Chondrocyte (in vitro differentiated cells): Measurements from ENCODE around the gene DMBT1. TPM values are rescaled to one million over a fixed set of nuclear protein-coding genes. Genes with fewer than 3 reads are reported as not detected.
"Not testable (repeated sequence)": the region's sequence is repeated elsewhere in the genome, so short reads cannot be mapped to it uniquely, and the experiment has no call there.

Experiments used
- DNase-seq: peaks from one replicate; pipeline ENCODE4 v3.0.0; 2021; ENCODE audit warnings: mixed read lengths, low spot score
- H3K27ac Mint-ChIP-seq: one replicate; pipeline ENCODE4 v1.8.0; 2021; ENCODE audit warnings: mild to moderate bottlenecking, moderate library complexity, mixed read lengths; ENCODE audit not compliant: unreplicated experiment
- H3K27me3 Mint-ChIP-seq: 2 replicates; pipeline ENCODE4 v1.8.0; 2021; ENCODE audit warnings: low read depth, mixed read lengths
- H3K36me3 Mint-ChIP-seq: 2 replicates; pipeline ENCODE4 v1.8.0; 2021; ENCODE audit warnings: low read depth, mixed read lengths
- H3K4me1 Mint-ChIP-seq: 2 replicates; pipeline ENCODE4 v1.8.0; 2021; ENCODE audit warnings: low read depth, mild to moderate bottlenecking, mixed read lengths
- H3K4me3 Mint-ChIP-seq: one replicate; pipeline ENCODE4 v1.8.0; 2021; ENCODE audit warnings: mild to moderate bottlenecking, moderate library complexity, mixed read lengths; ENCODE audit not compliant: unreplicated experiment
- H3K9me3 Mint-ChIP-seq: 2 replicates; pipeline ENCODE4 v1.8.0; 2021; ENCODE audit warnings: low read depth, mixed read lengths
- total RNA-seq: library from RNA; stranded (reverse); gene quantifications from 3 replicates; pipeline ENCODE4 v1.2.1, GENCODE V29; 2021
- TF ChIP-seq, protein P1 (sequence below): fragments of 200-600 bp; sonication (generic); IDR thresholded peaks from 2 replicates; pipeline ENCODE4 v1.5.0; 2021; ENCODE audit warnings: antibody characterized with exemption, mild to moderate bottlenecking, moderate library complexity

Gene DMBT1
- total RNA-seq, 1 donor from 2014 or later, result 0.17 TPM

DNA sequence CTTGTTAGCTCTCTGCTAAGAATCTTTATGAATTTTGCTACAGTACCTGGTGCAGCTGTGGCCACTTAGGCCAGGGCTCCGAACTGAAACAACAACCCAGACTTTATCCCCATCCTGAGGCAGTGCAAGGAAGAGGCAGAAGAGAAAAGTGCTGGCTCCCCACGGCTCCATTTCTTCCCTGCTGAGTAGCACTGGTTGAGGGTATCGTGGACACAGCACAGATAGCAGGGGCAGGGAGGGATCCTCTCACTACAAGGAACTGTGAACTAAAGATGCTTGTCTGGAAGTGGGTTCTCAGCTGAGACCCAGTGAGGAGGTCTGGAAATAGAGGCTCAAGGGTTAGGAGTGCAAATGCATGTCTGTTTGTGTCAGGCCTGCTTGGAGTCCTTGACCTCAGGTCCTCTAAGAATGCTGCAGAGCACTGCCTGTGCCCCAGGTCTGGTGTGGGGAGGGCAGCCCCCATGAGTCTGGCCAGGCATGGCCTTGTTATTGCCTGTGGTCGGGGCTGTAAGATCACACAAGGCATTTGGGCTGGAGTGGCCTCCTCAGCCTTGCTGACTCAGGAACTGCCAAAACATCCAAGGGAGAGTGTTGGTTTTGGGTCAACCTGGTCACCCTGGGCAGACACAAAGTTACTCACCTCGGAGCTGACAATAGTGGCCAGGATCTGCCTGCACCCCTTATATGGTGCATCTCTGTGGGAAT is 58.1 kb downstream of the DMBT1 start:
- no peak for DNase-seq
- TF ChIP-seq, protein P1, sequence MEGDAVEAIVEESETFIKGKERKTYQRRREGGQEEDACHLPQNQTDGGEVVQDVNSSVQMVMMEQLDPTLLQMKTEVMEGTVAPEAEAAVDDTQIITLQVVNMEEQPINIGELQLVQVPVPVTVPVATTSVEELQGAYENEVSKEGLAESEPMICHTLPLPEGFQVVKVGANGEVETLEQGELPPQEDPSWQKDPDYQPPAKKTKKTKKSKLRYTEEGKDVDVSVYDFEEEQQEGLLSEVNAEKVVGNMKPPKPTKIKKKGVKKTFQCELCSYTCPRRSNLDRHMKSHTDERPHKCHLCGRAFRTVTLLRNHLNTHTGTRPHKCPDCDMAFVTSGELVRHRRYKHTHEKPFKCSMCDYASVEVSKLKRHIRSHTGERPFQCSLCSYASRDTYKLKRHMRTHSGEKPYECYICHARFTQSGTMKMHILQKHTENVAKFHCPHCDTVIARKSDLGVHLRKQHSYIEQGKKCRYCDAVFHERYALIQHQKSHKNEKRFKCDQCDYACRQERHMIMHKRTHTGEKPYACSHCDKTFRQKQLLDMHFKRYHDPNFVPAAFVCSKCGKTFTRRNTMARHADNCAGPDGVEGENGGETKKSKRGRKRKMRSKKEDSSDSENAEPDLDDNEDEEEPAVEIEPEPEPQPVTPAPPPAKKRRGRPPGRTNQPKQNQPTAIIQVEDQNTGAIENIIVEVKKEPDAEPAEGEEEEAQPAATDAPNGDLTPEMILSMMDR, result no peak
- Mint-ChIP-seq H3K36me3 (no peaks in the 10 kb centered on the region), H3K27ac (no peak overlapping the region), H3K27me3 (peaks cover 5% of the 10 kb centered on the region), H3K4me3 (no peak overlapping the region), H3K4me1 (no peaks in the 10 kb centered on the region), H3K9me3 (peaks cover 9% of the 10 kb centered on the region)

DNA sequence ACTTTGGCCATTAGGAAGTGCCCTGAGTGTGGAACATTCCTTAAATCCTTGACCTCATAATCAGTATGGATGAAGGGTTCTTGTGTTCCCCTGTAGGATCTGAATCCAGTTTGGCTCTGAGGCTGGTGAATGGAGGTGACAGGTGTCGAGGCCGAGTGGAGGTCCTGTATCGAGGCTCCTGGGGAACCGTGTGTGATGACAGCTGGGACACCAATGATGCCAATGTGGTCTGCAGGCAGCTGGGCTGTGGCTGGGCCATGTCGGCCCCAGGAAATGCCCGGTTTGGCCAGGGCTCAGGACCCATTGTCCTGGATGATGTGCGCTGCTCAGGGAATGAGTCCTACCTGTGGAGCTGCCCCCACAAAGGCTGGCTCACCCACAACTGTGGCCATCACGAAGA is 60.4 kb downstream of the DMBT1 start:
- DNase-seq, H3K9me3 Mint-ChIP-seq, H3K4me1 Mint-ChIP-seq, H3K36me3 Mint-ChIP-seq, H3K27ac Mint-ChIP-seq, H3K4me3 Mint-ChIP-seq: not testable (repeated sequence)
- H3K27me3 Mint-ChIP-seq, result peaks cover 12% of the 10 kb centered on the region

DNA sequence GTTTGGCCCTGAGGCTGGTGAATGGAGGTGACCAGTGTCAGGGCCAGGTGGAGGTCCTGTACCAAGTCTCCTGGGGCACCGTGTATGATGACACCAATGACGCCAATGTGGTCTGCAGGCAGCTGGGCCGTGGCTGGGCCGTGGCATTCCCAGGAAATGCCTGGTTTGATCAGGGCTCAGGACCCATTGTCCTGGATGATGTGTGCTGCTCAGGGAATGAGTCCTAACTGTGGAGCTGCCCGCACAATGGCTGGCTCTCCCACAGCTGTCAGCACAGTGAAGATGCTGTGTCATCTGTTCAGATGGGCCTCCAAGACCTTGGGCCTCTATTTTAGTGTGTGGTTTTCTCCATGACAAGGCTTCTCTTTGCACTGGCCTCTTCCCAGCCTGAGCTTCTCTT is 64.0 kb downstream of the DMBT1 start:
- TF ChIP-seq, protein P1, result no peak
- no peak for DNase-seq
- Mint-ChIP-seq H3K36me3 (no peaks in the 10 kb centered on the region), H3K4me3 (no peak overlapping the region), H3K9me3 (peaks cover 9% of the 10 kb centered on the region), H3K27me3 (peaks cover 22% of the 10 kb centered on the region), H3K27ac (no peak overlapping the region), H3K4me1 (no peaks in the 10 kb centered on the region)

DNA sequence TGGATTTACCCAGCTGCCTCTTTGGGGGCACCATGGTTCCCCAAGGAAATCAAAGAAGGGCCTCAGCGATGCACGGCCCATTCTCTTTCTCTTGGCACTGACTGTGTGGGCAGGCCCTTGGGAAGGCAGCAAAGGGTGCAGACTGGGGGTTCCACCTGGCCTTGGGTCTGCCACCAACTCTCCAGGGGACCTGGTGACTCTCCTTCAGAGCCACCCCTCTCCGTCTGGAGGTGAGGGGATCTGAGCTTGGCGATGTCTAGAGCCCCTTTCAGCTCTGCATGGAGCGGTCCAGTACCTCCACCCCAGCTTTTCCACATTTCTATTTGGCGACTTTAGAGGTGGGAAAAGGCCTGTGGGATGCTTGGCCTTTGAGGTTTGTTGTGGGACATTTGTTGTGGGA is 70.0 kb downstream of the DMBT1 start:
- no peaks in the 10 kb centered on the region for H3K36me3 Mint-ChIP-seq
- H3K27ac Mint-ChIP-seq, result no peak overlapping the region
- no peak overlapping the region for H3K4me3 Mint-ChIP-seq
- DNase-seq, result no peak
- H3K4me1 Mint-ChIP-seq, result no peaks in the 10 kb centered on the region
- H3K27me3 Mint-ChIP-seq, result peaks cover 29% of the 10 kb centered on the region
- TF ChIP-seq, protein P1, result no peak
- H3K9me3 Mint-ChIP-seq, result no peaks in the 10 kb centered on the region

DNA sequence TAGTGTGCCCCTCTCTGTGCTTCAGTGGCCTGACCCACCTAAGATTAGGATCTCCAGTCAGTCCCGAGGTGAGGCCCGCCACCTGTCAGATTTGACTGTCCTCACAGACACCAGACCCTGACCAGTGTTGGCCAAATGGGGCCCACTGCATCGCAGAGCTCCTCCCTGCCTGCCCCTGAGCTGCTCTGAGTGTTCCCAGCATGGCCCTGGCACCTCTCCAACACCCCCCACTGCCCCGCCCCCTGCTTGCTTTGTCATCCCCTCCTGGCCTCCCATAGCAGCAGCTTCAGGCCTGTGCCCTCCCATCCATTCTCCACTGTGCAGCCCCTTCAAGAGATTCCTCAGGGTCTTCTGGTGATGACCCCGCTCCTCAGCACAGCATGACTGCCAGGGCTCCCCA is 71.5 kb downstream of the DMBT1 start:
- H3K4me1 Mint-ChIP-seq, result no peaks in the 10 kb centered on the region
- TF ChIP-seq, protein P1, result no peak

GRCh38 chr10:122632576-122632975 is 72.0 kb downstream of the DMBT1 start:
- TF ChIP-seq, protein P1, result no peak

More for the DNA sequence above, 71.5 kb downstream of the DMBT1 start:
- no peak overlapping the region for H3K4me3 Mint-ChIP-seq
- peaks cover 20% of the 10 kb centered on the region for H3K27me3 Mint-ChIP-seq
- no peaks in the 10 kb centered on the region for H3K36me3 Mint-ChIP-seq
- H3K9me3 Mint-ChIP-seq, result no peaks in the 10 kb centered on the region
- H3K27ac Mint-ChIP-seq, result no peak overlapping the region
- DNase-seq, result no peak

More at GRCh38 chr10:122632576-122632975, 72.0 kb downstream of the DMBT1 start:
- no peak overlapping the region for H3K4me3 Mint-ChIP-seq
- H3K27me3 Mint-ChIP-seq, result peaks cover 19% of the 10 kb centered on the region
- H3K9me3 Mint-ChIP-seq, result no peaks in the 10 kb centered on the region
- no peak overlapping the region for H3K27ac Mint-ChIP-seq
- no peak for DNase-seq
- H3K4me1 Mint-ChIP-seq, result no peaks in the 10 kb centered on the region
- H3K36me3 Mint-ChIP-seq, result no peaks in the 10 kb centered on the region
